Measurements from ENCODE around the gene GLRX3. TPM values are rescaled to one million over a fixed set of nuclear protein-coding genes. Genes with fewer than 3 reads are reported as not detected.
A peak's percentile ranks its signal among the peaks of the same experiment; 100 is the strongest.

GLRX3 gene
- total RNA-seq, 4 donors from 2014 or later, result 20.0 to 58.4 (median 45.0) TPM

DNA sequence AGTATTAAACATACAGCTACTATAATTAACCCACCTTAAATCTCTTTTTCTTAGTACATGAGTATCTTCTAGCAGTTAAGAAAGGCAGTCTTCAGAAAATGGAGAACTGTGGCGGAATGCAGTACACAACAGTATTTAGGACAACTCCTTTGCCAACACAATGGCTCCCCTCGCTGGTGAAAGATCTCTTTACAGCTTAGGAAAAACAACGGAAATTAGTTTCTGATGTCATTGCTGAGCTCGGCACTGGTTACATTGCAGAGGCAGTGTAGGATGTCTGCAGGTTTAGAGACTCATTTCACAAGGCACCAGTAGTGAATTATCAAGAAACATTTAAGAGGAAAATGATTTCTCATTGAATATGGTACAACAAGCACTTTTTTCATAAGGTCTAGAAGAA, 43.4 kb downstream of the GLRX3 start:
- intact Hi-C loops (cut with DNase I; ENCODE audit: low total_unique reads), result no loop called here
- no peaks in the 10 kb centered on the region for H3K27me3 ChIP-seq
- no peaks in the 10 kb centered on the region for H3K9me3 ChIP-seq
- no peak overlapping the region for H3K27ac ChIP-seq
- no peak overlapping the region for H3K4me3 ChIP-seq
- H3K36me3 ChIP-seq, result no peaks in the 10 kb centered on the region
- no peak for DNase-seq
- H3K4me1 ChIP-seq, result no peaks in the 10 kb centered on the region
- TF ChIP-seq, protein P1, sequence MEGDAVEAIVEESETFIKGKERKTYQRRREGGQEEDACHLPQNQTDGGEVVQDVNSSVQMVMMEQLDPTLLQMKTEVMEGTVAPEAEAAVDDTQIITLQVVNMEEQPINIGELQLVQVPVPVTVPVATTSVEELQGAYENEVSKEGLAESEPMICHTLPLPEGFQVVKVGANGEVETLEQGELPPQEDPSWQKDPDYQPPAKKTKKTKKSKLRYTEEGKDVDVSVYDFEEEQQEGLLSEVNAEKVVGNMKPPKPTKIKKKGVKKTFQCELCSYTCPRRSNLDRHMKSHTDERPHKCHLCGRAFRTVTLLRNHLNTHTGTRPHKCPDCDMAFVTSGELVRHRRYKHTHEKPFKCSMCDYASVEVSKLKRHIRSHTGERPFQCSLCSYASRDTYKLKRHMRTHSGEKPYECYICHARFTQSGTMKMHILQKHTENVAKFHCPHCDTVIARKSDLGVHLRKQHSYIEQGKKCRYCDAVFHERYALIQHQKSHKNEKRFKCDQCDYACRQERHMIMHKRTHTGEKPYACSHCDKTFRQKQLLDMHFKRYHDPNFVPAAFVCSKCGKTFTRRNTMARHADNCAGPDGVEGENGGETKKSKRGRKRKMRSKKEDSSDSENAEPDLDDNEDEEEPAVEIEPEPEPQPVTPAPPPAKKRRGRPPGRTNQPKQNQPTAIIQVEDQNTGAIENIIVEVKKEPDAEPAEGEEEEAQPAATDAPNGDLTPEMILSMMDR (IDR thresholded peaks at IDR 0.05), result peak in 3 of 4 experiments; percentile 9 to 28 (median 16)
- TF ChIP-seq POLR2A (IDR thresholded peaks at IDR 0.05), result no peak

DNA sequence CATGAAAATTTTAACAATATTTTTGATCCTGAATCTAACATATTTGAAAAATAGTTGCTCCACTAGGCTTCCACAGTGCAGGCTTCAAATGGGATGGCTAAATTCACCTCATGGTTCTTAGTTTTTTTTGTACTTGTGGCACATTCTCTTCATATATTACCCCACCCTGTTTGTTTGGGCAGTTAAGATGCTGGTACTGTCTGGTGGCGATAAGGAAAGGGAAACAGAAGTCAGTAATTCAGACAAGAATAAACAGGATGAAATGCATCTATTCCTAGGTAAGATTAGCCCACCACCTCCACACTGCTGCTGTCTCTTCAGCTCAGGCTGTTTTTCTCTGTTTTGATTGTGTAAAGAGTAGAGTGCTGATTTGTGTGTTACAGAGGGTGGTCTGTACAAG, 44.2 kb downstream of the GLRX3 start:
- TF ChIP-seq, protein P1 (IDR thresholded peaks at IDR 0.05), result no peak
- no peak for TF ChIP-seq POLR2A (IDR thresholded peaks at IDR 0.05)
- Histone ChIP-seq H3K4me3 (no peak overlapping the region), H3K36me3 (no peaks in the 10 kb centered on the region), H3K4me1 (no peaks in the 10 kb centered on the region), H3K9me3 (no peaks in the 10 kb centered on the region), H3K27ac (no peak overlapping the region), H3K27me3 (no peaks in the 10 kb centered on the region)
- no peak for DNase-seq
- intact Hi-C loops (cut with DNase I; ENCODE audit: low total_unique reads), result no loop called here

DNA sequence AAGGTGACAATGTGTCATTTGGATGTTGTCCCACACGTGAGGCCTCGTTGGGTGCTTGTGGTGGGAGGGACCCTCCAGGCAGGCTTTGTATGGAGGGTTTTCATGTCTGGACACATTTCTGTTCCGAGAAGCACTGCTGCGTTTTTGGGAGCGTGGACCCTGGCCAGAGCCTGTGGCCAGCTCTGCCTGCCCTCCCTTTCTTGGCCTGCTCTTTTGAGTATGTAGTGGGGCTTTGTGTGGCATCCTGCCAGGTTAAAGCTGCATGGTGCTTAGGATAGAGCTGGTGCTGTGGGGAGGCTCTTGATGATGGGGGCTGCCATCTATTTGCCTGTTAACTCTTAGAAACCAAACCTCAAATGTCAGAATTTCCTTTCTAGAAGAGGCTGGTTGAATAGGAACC, 45.7 kb downstream of the GLRX3 start:
- no peaks in the 10 kb centered on the region for H3K9me3 ChIP-seq
- H3K27ac ChIP-seq, result no peak overlapping the region
- H3K4me3 ChIP-seq, result no peak overlapping the region
- intact Hi-C loops (cut with DNase I; ENCODE audit: low total_unique reads), result no loop called here
- DNase-seq, result no peak
- H3K27me3 ChIP-seq, result no peaks in the 10 kb centered on the region
- no peaks in the 10 kb centered on the region for H3K4me1 ChIP-seq
- H3K36me3 ChIP-seq, result no peaks in the 10 kb centered on the region
- TF ChIP-seq POLR2A (IDR thresholded peaks at IDR 0.05), result no peak
- TF ChIP-seq, protein P1 (IDR thresholded peaks at IDR 0.05), result no peak

GRCh38 chr10:130185591-130185990, 49.4 kb downstream of the GLRX3 start:
- TF ChIP-seq POLR2A (IDR thresholded peaks at IDR 0.05), result no peak
- TF ChIP-seq, protein P1 (IDR thresholded peaks at IDR 0.05), result no peak
- DNase-seq, result no peak
- no peak overlapping the region for H3K4me3 ChIP-seq
- no peaks in the 10 kb centered on the region for H3K9me3 ChIP-seq
- H3K27ac ChIP-seq, result no peak overlapping the region
- H3K27me3 ChIP-seq, result no peaks in the 10 kb centered on the region
- H3K4me1 ChIP-seq, result no peaks in the 10 kb centered on the region
- intact Hi-C loops (cut with DNase I; ENCODE audit: low total_unique reads), result no loop called here
- no peaks in the 10 kb centered on the region for H3K36me3 ChIP-seq

DNA sequence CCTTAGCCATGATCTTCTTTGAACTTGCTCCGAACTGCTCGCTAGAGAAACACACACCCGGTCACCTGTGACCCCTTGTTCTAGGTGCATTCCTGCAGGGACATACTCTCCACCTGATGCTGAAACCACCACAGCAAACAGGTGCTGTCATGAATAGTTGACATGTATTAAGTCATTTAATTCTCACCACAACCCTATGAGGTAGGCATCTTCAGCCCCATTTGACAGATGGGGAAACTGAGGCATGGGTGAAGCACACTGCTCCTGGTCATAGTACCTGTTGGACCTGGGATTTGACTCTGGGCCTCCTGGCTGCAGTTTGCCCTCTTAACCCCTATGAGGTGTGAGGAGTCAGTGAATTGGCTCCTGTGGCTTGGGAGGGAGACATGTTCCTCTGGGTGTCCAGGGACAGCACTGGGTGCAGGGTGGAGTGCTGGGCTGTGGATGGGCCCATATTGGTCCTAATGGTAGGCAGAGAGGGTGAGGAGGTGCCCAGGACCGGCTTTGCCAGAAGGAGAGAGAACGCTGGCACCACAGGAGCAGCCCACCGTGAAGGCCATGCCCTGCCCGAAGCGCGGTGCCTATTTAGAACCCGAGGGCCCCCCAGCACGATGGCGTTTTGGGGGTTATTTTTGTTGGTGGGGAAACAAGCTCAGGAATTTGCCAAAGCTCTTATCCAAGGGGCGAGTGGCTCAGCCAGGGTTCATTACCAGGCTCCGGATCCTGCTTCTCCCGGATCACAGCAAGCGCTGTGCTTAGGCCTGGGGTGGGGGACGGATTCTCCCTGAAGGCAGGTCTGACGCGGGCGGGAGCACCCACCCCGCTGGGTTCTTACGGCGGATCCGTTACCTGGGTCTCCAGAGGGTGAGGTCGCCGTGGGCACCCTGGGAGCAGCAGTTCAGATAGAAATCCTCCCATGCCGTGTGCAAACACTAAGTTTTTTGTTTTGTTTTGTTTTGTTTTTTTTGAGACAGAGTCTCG, 52.3 kb downstream of the GLRX3 start:
- Histone ChIP-seq H3K36me3 (no peaks in the 10 kb centered on the region), H3K27ac (no peak overlapping the region), H3K27me3 (no peaks in the 10 kb centered on the region), H3K4me1 (no peaks in the 10 kb centered on the region), H3K9me3 (no peaks in the 10 kb centered on the region), H3K4me3 (no peak overlapping the region)
- intact Hi-C loops (cut with DNase I; ENCODE audit: low total_unique reads), result no loop called here
- no peak for DNase-seq
- TF ChIP-seq POLR2A (IDR thresholded peaks at IDR 0.05), result no peak

All from uterus (tissue), 4 donors.